SU-DHL-6 (cell line): ENCODE measurements around the gene IL20RA.

Experiments
- EZH2phosphoT487 ChIP-seq: fragments of 200-600 bp; sonication (generic), shearing (Covaris generic); conservative IDR thresholded peaks from 2 replicates; pipeline ENCODE4 v1.6.1; 2018; ENCODE audit warnings: mild to moderate bottlenecking, antibody characterized with exemption, low read length, moderate library complexity, mixed read lengths
- TF ChIP-seq, protein P1 (sequence below): fragments of 200-600 bp; sonication (generic); IDR thresholded peaks from one replicate; pipeline ENCODE4 v1.5.1; 2017; ENCODE audit warnings: antibody characterized with exemption, mild to moderate bottlenecking, low read length, moderate library complexity; ENCODE audit not compliant: insufficient read depth, poor library complexity, severe bottlenecking

DNA sequence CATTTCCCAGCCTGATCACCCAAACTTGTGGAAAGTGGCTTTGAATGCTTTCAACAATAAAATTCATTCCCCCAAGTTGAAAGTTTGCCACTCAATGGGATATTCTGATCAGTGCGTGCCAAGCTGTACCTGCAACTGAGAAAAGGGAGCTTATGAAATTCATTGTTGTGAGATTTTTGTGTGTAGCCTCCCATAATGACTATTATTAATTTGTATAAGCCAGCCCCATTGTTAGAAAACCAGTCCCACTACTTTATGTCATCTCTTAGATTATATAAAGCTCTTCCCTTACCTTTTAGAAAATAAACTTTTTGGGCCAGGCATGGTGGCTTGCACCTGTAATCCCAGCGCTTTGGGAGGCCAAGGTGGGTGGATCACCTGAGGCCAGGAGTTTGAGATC lies 15.9 kb downstream of the IL20RA start:
- TF ChIP-seq, protein P1, sequence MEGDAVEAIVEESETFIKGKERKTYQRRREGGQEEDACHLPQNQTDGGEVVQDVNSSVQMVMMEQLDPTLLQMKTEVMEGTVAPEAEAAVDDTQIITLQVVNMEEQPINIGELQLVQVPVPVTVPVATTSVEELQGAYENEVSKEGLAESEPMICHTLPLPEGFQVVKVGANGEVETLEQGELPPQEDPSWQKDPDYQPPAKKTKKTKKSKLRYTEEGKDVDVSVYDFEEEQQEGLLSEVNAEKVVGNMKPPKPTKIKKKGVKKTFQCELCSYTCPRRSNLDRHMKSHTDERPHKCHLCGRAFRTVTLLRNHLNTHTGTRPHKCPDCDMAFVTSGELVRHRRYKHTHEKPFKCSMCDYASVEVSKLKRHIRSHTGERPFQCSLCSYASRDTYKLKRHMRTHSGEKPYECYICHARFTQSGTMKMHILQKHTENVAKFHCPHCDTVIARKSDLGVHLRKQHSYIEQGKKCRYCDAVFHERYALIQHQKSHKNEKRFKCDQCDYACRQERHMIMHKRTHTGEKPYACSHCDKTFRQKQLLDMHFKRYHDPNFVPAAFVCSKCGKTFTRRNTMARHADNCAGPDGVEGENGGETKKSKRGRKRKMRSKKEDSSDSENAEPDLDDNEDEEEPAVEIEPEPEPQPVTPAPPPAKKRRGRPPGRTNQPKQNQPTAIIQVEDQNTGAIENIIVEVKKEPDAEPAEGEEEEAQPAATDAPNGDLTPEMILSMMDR, result no peak
- no peak for TF ChIP-seq EZH2phosphoT487
